GM12865 (cell line): ENCODE data around the gene RAP1GAP2.
A peak's percentile ranks its signal among the peaks of the same experiment; 100 is the strongest.

Source experiments
- DNase-seq: peaks from one replicate; pipeline ENCODE4 v3.0.0; 2010; ENCODE audit warnings: low read depth
- H3K4me3 ChIP-seq: 2 replicates; pipeline ENCODE4 v1.5.1; 2011; ENCODE audit warnings: mild to moderate bottlenecking, low read depth, low read length, control low read depth
- CTCF ChIP-seq: IDR thresholded peaks from 2 replicates; pipeline ENCODE4 v1.5.1; 2011; ENCODE audit warnings: low read length, control low read depth, low read depth, inconsistent platforms; ENCODE audit not compliant: insufficient read depth; ENCODE audit errors: missing control alignments

Gene RAP1GAP2

GRCh38 chr17:2837147-2837561 lies 40.9 kb downstream of the RAP1GAP2 start:
- DNase-seq: peak; percentile 64
- peak; percentile 42 for TF ChIP-seq CTCF
- no peak overlapping the region for H3K4me3 ChIP-seq

GRCh38 chr17:2841606-2842005 lies 45.4 kb downstream of the RAP1GAP2 start:
- H3K4me3 ChIP-seq: no peak overlapping the region
- TF ChIP-seq CTCF: no peak
- no peak for DNase-seq

GRCh38 chr17:2842464-2842863 lies 46.2 kb downstream of the RAP1GAP2 start:
- no peak for DNase-seq

GRCh38 chr17:2844416-2844815 lies 48.2 kb downstream of the RAP1GAP2 start:
- DNase-seq: no peak
- TF ChIP-seq CTCF: no peak
- H3K4me3 ChIP-seq: no peak overlapping the region

More at GRCh38 chr17:2842464-2842863, 46.2 kb downstream of the RAP1GAP2 start:
- no peak overlapping the region for H3K4me3 ChIP-seq
- no peak for TF ChIP-seq CTCF

GRCh38 chr17:2847381-2848333 lies 51.4 kb downstream of the RAP1GAP2 start:
- no peak overlapping the region for H3K4me3 ChIP-seq
- no peak for DNase-seq
- TF ChIP-seq CTCF: no peak

- H3K4me3 ChIP-seq: no peak overlapping the region
- no peak for DNase-seq
- no peak for TF ChIP-seq CTCF
Measured at GRCh38 chr17:2849327-2849670, 53.1 kb downstream of the RAP1GAP2 start.
